GM18870 (cell line): ENCODE data around the gene SH3GL1.

Experiments
- ATAC-seq: cut with Tn5 transposase; IDR thresholded peaks from one replicate; pipeline ENCODE4 v1.9.1; 2021; ENCODE audit warnings: moderate library complexity; ENCODE audit not compliant: unreplicated experiment

SH3GL1 gene

DNA sequence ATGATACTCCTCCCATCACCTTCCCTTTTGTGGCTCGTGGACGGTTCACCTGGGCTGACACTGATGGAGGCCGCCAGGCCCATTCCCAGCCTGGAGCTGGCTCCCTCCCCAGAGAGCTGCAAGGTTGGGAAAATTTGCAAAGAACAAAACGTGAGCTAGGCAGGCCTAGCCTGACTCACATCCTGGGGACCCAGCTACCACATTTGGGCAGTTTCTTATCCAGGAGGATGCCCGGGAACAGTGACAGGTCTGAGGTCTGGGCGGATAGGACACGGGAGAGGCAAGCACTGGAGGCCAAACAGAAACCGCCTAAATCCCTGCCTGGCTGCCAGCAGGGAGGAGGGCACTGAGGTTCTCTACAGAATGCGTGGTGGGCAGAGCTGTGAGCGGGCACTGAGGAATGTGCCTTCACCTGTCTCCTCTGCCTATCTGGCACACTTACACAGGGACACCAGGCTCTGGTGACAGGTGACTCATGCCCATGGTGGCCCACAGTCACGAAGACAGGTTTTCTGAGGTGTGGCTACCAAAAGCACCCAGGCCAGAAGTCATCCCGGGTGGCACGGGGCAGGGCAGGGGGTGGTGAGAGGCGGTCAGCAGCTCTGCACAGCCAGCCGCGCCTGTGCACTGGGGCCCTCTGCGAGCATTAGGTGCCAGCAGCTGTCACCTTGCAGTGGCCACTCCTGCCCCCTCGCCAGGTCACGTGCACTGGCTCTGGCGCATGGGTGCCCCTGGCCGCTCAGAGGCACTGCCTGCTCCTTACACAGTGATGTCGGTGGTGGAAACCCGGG lies 23.2 kb downstream of the SH3GL1 start:
- ATAC-seq, result no peak

DNA sequence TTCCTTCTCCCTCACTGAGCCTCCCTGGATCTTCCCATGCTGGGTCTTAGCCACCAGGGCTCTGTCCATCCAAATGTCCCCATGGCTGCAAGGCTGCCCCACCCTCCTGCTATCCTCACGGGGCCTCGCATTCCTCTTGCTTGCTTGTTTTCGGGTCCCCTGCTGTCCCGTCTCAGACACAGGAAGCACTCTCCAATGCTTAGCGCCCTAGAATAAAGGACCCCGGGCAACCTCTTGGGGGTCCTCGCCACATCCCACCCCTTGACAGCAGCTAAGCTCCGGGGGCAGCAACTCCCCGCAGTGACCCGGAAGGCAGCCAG lies 23.7 kb downstream of the SH3GL1 start:
- ATAC-seq, result no peak

DNA sequence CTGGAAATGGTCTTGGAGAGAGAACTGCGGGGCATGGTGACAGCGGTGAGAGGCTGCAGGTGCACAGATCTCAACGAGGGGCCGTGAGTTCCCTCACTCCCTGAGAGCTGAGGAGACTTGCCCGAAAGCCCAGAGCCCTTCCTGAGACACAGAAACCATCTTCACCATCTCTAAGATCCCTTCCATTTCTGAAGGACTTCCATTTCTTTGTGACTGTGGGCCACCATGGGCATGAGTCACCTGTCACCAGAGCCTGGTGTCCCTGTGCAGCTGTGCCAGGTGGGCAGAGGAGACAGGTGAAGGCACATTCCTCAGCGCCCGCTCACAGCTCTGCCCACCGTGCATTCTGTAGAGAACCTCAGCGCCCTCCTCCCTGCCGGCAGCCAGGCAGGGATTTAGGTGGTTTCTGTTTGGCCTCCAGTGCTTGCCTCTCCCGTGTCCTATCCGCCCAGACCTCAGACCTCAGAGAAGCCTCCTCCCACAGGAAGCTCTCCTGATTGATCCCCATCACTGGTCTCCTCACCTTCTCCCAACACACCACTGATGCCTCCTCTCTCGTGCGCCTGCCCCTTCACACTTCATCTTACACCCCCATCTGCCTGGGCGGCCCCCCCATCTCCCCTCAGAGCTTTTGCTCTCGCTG lies 24.2 kb downstream of the SH3GL1 start:
- ATAC-seq, result no peak

DNA sequence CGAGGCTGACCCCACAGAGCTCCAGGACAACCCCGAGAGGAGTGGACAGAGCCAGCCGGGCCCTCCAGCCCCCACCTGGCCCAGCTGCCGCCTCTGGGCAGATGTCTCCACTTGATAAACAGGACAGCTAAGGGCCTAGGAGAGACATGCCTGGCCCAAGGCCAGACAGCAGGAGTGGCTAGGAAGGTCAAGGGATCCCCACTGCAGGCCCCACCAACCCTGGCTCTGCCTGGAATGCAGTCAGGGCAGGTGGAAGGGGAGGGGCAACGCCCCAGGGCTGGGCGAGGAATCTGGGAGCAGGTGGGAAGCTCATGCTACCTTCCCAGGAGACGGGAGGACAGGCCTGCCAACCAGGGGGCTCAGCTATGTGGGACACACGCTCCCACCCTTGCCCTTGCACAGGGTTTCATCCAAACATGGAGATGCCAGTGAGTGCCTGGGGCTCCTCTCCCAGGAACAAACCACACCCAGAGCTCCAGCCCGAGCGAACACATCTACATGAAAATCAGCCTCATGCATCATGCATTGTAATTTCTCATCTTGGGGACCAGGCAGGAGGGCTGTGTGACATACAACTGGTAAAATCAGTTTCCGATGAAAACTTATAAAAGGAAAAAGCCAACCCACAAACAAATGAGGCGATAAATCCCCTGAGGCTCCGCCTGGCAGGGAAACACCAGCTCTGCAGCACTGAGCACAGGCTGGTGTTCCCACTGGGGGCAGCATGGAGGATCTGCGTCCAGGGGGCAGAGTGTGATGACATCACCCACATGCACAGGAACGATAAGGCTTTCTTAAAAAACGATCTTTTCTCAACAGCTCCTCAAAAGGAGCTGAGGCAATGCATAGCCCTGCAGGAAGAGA lies 25.0 kb downstream of the SH3GL1 start:
- ATAC-seq, result no peak

DNA sequence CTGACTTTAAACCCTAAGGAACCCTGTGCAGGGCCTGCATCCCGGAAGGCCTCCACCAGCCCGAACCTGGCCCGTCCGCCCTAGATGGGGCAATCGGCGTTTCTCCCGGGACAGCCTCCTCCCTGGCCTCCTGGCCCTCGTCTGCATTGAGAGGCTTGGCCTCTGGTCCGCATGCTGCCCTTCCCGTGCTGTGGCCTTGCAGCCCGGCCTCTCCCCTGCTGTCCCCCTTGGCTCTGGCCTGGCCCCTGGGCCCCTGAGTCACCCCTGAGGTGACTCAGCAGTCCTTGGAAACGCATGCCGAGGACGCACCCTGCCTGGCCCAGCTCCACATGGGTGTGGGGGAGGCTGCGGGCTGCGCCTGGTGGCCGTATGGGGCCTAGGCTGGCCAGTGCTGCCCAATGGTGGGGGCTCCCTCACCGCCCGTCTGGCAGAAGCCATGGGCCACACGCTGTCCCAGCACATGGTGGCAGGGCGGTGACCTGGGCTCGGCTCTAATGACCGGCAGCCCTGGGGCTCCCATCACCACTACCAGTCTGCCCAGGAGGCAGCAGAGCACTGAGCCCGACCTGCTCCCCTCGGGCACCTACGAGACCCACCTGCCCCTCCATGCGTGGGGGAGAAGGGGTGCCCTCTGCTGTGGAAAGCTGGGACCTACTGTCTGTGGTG lies 25.7 kb downstream of the SH3GL1 start:
- ATAC-seq, result no peak

DNA sequence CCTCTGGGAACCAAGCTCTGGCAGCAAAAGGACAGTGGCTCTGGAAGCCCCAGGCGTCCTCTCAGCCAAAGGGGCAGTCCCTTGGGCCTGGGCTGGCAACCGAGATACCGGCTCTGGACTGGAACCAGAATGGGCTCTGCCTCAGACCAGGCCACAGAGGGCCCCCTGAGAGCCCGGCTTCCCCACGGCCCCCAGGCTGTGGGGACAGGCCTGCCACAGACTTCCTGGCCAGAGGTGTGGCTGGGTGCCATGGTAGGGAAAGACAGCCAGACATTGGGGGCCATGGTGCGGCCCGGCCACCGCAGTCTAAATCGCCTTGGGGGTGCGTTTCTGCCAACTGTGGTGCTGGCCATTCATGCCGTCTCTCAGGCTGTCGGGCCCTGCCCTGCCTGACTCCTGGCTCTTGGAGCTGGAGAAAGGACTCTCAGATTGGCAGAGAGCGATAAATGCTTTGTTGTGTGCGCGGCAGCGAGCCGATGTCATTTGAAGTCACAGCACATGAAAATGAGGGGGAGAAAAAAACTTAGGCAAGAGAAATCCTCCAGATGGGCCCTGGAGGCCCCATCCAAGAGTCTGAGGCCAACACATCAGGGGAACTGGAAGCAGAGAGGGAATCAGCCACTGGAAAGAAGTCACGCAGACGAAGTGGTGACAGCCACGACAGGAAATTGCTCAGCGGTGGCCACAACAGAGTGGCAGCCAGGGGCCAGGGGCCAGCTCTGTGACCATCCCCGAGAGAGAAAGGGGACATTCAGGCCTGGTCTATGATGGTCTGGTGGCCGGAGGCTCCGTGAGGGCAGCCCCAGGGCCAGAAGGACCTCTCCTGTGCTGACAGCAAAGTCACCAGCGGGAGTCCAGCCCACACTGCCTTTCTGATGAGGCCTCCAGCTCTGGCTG lies 26.5 kb downstream of the SH3GL1 start:
- no peak for ATAC-seq

DNA sequence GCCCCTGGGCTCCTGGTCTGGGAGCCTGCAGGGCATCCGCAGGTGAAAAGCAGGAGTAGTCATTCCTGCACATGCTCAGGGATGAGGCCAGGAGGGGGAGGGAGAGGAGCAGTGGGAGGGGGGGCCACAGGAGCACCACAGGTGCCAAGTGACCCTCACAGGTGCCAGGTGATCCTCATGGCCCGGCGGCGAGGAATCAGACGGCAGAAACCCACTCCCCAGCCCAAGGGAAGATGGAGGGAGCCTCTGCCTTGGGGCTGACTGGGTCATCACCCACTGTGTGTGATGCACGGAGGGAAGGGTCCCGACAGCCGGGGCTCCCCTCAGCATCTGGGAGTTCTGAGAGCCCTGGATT lies 27.4 kb downstream of the SH3GL1 start:
- no peak for ATAC-seq

DNA sequence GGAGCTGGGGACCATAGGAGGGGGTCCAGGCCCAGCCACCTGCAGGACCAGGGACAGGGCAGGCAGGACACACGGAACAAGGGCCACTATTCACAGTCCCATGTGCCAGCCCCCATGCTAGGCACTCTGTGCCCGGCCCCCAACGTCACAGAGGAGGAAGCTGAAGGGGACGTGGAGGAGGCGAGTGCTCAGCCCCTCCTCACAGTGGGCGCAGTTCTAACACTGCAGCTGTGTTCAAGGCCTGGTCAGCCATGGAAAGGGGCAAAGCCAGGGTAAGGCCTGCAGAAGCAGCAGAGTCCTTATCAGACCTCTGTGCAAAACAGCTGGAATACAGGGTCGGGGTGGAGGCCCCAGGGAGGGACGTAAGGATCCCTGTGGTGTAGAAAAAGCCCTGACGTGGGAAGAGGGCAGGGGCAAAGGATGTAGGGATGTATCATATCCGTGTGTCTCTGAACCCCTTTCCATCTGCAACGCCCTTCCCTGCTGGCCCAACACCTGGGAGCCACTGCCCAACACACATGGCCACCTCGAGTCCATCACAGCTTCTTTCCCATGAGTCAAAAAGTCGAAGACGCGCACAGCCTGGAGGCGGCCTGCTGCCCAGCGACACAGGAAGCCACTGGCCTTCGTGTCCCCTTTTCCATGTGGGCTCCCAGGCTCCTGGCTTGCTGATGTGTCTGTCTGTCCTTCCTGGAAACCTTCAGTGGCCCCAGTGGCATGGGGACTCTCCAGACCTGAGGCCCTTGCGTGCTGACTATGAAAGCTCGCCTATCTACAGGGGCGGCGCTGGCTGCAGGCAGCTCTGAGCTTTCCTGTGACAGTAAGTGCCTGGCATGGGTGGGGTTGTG lies 28.0 kb downstream of the SH3GL1 start:
- no peak for ATAC-seq

DNA sequence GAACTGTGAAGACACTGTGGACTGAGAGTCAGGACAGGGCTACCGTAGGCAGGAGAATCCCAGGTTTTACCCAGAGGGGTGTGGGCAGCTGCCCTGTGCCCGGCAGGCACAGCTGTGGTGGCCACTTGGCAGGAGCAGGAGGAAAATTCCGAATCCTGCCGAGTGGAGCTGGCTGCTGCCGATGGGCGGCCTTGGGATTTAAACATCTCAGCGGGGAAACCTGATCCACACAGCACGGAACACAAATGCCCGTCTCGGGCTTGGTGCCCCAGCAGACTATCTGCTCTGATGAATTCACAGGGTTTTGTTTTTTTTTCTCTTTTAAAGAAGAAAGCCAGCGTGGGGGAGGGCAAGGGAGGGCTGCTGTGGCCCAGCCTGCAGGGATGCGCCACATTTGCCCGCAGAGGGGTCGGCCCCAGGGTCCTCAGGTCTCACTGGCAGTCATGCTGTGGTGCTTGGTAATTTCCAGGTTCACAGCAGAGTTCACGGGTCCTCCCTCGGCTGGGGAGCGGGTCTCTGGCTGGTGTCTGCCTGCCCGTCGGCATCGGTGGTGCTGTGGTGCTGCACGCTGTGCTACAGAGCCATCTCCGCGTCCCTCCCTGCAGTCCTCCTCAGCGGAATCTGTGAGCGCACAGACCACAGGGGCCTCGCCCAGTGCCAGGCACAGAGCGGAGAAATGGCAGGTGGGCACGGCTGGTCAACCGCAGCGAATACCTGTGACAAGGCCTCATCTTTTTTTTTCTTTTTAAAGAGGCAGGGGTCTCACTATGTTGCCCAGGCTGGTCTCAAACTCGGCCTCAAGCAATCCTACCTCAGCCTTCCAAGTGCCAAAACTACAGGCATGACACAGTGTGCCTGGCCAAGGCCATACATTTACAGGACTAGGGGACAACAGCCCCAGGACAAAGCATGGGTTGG lies 28.8 kb downstream of the SH3GL1 start:
- no peak for ATAC-seq

DNA sequence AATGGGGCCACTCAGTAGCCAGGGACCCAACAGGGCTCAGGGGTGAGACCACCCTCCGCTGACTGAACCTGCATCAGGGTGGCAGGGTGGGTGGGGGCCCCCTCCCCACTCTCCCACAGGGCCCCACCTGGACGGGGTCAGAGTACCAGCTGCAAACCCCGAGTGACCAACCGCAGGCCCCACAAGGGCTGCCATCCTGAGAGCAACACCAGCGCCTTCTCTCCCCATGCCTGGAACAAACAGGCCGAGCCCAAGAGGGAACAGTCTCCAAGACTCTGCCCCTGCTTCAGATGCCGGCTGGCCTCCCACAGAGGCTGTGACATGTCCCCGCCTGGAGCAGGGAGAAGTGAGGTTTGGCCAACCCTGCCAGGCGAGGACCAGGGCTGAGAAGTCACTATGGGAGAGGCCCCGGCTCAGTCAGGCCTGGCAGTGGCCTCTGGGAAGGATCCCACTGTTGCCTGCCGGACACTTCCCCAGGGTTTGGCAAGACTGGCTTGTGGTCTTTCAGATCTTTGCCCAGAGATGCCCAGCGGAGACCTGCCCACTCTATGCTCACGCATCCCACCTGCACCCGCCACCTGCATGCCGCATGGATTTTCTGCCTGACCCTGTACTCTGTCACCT lies 29.8 kb downstream of the SH3GL1 start:
- ATAC-seq, result no peak

DNA sequence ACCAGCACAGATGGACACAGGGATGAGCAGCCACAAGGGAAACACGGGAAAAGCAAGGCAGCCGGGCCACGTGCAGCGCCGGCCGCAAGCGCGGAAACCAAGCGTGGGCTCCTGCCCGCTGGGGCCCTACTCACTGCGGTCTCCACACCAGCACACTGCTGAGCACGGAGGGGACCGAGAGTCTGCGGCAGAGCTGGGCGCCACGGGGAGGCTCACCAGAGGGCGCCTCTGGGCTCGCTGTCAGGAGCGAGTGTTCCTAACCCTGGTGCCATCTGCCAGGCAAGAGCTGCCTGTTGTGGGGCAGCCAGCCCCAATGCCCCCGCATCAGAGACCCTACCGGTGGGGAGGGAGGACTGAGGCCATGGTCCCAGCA lies 30.5 kb downstream of the SH3GL1 start:
- ATAC-seq, result peak; percentile 20

DNA sequence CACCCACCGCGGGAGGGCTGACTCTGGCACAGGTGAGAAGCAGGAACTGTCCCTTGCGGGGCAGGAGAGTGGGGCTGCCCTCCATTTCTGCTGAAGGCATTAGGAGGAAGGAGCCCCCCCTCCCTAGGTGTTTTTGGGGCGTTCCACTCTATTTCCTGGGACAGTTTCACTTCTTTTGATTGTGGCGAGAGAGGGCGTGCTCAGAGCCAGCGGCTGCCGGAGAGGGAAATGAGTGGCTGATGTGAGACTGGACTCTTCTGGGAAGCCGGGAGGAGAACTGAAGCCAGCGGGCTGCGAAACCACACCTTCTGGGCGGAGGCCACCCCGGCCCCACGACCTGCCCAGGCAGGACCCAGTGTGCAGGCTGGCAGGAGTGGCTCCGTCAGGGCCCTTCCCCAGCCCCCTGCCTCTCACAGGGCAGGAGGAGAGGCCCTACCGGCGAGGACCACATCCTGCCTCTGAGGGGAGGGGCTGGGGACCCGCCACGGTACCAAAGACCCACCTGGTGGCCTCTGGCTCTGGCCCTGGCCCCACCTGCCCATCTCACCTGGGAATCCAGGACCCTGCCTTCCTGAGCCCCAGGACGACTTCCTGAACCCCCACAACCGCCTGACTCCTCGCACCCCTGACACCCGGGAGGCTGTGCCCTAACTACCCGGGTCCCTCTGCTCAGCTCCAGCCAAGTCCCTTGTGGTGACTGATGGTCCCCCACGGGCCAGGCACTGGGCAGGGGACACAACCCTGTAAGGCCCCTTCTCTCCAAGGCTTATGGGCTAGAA lies 31.0 kb downstream of the SH3GL1 start:
- ATAC-seq, result peak; percentile 71

DNA sequence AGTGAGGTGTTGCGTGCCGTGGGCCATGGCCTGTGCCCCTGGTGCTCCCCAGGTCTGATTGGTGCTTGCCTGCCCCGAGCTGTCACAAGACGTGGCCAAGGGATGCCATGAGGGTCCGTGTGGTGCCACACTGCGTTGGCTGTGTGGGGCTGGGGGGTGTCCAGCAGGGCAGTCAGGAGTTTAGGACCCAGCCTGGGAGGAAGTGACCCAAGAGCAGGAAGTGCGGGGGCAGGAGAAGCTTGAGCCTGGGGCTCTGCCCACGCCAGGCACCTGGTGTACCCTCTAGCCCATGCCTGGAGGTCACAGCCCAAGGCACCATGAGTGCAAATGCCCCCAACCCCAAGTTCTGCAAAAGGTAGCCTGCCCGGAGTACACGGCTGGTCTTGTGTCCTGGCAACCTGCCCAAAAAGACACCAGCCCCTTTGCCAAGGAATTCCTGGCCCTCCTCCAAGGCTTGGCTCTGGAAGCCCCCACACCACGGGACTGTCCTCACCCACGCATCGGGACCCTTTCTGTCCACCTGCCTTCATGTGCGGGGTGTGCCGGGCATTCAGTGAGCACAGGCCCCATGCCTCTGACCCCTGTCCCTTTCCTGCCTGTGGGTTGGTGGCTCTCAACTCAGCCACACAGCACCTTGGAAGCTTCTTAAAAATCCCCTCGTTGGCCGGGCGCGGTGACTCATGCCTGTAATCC lies 32.1 kb downstream of the SH3GL1 start:
- no peak for ATAC-seq

DNA sequence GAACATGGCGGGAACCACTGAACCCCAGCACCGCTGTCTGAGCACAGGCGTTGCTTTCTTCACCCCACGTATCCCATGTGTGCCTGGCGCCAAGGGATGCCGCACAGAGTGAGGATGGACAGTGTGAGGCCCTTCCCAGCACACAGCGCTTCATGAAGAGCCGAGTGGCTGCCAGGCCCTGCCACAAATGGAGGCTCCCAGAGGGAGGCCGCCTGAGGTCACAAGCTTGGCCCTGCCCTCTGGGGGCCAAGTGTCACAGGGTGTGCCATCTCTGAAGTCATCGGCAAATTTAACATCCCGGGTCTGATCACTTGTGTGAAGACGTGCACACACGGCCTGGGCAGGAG lies 32.6 kb downstream of the SH3GL1 start:
- no peak for ATAC-seq

DNA sequence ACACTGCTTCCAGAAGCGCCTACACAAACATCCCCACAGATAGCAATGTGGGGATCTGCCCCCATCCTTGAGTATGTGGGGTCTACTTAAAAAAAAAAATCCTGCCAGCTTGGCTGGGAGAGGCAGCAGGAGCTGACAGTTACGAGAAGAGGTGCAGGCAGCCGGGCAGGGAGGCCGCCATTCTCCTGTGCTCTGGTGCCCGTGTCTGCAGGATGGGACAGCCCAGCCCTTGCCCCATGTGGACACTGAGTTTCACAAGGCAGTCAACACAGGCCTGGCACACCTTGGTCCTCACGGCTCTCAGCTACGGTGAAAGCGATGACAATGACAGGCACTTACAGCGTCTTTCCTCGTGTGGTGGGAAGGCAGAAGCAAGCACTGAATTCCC lies 33.0 kb downstream of the SH3GL1 start:
- ATAC-seq, result no peak

DNA sequence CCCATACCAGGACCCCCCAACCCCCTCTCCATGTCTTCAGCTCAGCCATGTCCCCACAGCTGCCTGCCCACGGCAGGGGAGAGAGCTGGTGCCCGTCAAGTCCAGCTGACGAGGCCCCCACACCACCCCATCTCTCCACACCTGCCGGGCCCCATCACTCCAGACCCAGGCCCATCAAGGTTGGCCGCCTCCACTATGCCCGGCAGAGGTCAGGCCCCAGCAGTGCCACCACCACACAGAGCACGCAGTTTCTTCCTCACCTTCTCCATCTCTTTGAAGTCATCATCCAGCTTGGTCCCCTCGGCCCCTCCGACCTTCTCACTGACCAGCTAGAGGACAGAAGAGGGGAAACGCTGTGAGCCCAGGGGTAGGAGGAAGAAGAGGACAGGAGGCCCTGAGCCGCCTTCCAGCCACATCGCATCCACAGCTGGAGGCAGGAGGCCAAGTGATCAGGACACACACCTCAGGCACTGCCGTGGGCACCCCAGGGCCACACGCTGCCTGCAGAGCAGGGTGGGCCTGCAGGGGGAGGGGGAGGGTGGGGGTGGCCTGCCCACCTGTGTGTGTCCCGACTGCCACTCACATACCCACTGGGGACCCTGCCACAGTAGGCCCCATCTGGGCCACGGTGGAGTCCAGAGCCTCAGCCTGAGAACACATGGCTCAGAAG lies 33.5 kb downstream of the SH3GL1 start:
- no peak for ATAC-seq
